ENCODE measurements around the gene RAPGEF2. TPM values are rescaled to one million over a fixed set of nuclear protein-coding genes. Genes with fewer than 3 reads are reported as not detected.

Gene RAPGEF2
- total and polyA plus RNA-seq, 9 donors, result 16.9 to 33.6 (median 22.7) TPM

DNA sequence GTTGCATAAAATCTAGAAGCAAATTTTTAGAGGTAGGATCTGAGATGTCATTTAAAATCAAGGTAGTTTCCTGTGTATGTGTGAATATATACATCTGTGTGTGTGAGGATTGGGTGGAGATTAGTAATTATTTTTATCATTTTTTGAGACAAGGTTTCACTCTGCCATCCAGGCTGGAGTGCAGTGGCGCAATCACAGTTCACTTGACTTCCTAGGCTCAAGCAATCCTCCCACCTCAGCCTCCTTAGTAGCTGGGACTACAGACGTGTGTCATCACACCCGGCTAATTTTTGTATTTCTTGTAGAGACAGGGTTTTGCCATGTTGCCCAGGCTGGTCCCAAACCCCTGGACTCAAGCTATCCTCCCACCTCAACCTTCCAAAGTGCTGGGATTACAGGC lies 188.3 kb downstream of the RAPGEF2 start:
- Histone ChIP-seq H3K4me3 (ENCODE audit: low read length) (no peak overlapping the region), H3K36me3 (ENCODE audit: control insufficient read depth, insufficient read depth, low read length) (no peaks in the 10 kb centered on the region), H3K9me3 (replicated peaks; ENCODE audit: control insufficient read depth, low read depth, low read length) (no peaks in the 10 kb centered on the region), H3K27ac (ENCODE audit: low read length) (no peak overlapping the region), H3K4me1 (ENCODE audit: control insufficient read depth, insufficient read depth, low read length) (no peaks in the 10 kb centered on the region), H3K27me3 (ENCODE audit: control insufficient read depth, insufficient read depth, low read length) (no peaks in the 10 kb centered on the region)
- no peak for DNase-seq
- WGBS (ENCODE audit: insufficient coverage), result 100% methylated on average over 1 of the region's 3 CpGs

GRCh38 chr4:159292137-159292896 lies 189.4 kb downstream of the RAPGEF2 start:
- H3K9me3 ChIP-seq (replicated peaks; ENCODE audit: control insufficient read depth, low read depth, low read length), result no peaks in the 10 kb centered on the region
- WGBS (ENCODE audit: insufficient coverage), result no CpG with 5 or more reads among the region's 4 CpGs
- H3K27me3 ChIP-seq (ENCODE audit: control insufficient read depth, insufficient read depth, low read length), result no peaks in the 10 kb centered on the region
- no peaks in the 10 kb centered on the region for H3K4me1 ChIP-seq (ENCODE audit: control insufficient read depth, insufficient read depth, low read length)
- H3K4me3 ChIP-seq (ENCODE audit: low read length), result no peak overlapping the region
- no peaks in the 10 kb centered on the region for H3K36me3 ChIP-seq (ENCODE audit: control insufficient read depth, insufficient read depth, low read length)
- no peak for DNase-seq
- no peak overlapping the region for H3K27ac ChIP-seq (ENCODE audit: low read length)

DNA sequence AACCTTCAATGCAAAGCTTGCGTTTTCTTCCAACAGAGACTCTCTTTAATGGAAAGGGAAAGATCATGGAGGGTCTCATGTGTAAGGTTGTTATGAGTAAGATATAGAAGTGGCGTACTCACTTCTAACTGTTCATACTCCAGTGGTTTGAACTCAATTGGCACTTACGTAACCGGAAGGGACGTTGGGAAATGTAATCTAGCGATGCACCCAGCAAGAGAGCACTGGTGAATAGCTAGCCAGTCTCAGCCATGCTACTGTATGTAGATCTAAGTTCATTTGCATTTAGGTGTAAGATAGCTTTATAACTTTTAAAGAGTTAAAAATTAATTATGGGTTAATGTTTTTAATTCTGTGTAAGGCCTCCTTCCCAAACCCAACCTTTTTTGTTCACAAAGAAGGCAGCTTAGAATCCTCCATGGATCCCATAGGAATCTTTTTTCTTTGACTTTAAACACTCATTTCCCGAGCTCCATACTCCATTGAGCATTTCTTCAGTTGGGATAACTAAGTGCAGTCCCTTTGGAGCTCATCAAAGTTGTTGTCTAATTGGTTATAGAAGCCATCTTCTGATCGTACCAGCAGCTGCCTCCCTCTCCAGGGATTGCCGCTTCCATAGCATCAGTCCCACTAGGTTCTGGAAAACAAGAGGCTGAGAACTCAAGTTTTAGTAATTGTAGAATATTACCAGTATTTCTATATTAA lies 191.1 kb downstream of the RAPGEF2 start:
- Histone ChIP-seq H3K4me3 (ENCODE audit: low read length) (no peak overlapping the region), H3K27me3 (ENCODE audit: control insufficient read depth, insufficient read depth, low read length) (no peaks in the 10 kb centered on the region), H3K36me3 (ENCODE audit: control insufficient read depth, insufficient read depth, low read length) (no peaks in the 10 kb centered on the region), H3K4me1 (ENCODE audit: control insufficient read depth, insufficient read depth, low read length) (no peaks in the 10 kb centered on the region), H3K27ac (ENCODE audit: low read length) (no peak overlapping the region), H3K9me3 (replicated peaks; ENCODE audit: control insufficient read depth, low read depth, low read length) (no peaks in the 10 kb centered on the region)
- no CpG with 5 or more reads among the region's 9 CpGs for WGBS (ENCODE audit: insufficient coverage)
- no peak for DNase-seq

GRCh38 chr4:159296061-159296460 lies 193.2 kb downstream of the RAPGEF2 start:
- Histone ChIP-seq H3K9me3 (replicated peaks; ENCODE audit: control insufficient read depth, low read depth, low read length) (no peaks in the 10 kb centered on the region), H3K4me3 (ENCODE audit: low read length) (no peak overlapping the region), H3K27ac (ENCODE audit: low read length) (no peak overlapping the region), H3K4me1 (ENCODE audit: control insufficient read depth, insufficient read depth, low read length) (no peaks in the 10 kb centered on the region), H3K36me3 (ENCODE audit: control insufficient read depth, insufficient read depth, low read length) (no peaks in the 10 kb centered on the region), H3K27me3 (ENCODE audit: control insufficient read depth, insufficient read depth, low read length) (no peaks in the 10 kb centered on the region)
- no peak for DNase-seq

DNA sequence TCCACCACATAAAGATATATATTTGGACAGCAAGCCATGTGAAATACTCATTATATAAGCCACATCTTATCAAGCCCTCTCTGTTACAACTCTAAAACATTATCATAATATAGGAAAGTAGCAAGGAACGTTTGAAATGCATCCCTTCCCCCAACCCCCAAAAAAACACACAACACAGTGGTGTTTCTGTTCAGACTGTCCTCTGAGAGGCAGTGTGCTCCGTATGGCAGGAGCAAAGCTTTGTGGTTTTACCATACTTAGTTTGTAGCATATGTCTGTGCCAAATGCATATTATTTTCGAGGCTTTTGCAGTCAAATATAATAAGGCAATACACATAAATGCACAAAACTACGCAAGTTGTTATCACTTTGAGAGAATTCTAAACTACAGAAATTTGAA lies 194.2 kb downstream of the RAPGEF2 start:
- no CpG with 5 or more reads among the region's 4 CpGs for WGBS (ENCODE audit: insufficient coverage)
- Histone ChIP-seq H3K27ac (ENCODE audit: low read length) (no peak overlapping the region), H3K4me1 (ENCODE audit: control insufficient read depth, insufficient read depth, low read length) (no peaks in the 10 kb centered on the region)

DNA sequence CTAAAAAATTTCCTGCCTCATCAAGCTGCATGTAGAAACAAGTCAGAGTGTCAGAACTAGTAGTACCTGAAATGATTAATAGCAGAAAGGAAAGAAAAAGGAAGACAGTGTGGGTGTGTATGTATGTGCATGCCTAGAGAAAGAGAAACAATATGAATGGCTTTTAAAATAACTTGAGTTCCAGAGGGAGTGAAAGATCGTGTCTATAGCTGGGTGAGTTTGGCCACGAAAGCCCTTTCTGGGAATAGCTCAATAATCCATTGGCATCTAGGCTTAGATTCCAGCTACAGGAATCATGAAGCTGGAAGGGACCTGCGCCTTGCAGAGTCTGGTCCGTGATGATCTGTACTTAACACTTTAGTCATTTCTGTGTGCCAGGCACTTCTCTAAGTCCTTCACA lies 195.6 kb downstream of the RAPGEF2 start:
- Histone ChIP-seq H3K4me1 (ENCODE audit: control insufficient read depth, insufficient read depth, low read length) (no peaks in the 10 kb centered on the region), H3K9me3 (replicated peaks; ENCODE audit: control insufficient read depth, low read depth, low read length) (no peaks in the 10 kb centered on the region), H3K27me3 (ENCODE audit: control insufficient read depth, insufficient read depth, low read length) (no peaks in the 10 kb centered on the region), H3K27ac (ENCODE audit: low read length) (no peak overlapping the region), H3K4me3 (ENCODE audit: low read length) (no peak overlapping the region), H3K36me3 (ENCODE audit: control insufficient read depth, insufficient read depth, low read length) (no peaks in the 10 kb centered on the region)
- 22% methylated on average over 2 of the region's 4 CpGs for WGBS (ENCODE audit: insufficient coverage)
- peak; percentile 7 for DNase-seq

More for the DNA sequence above, 194.2 kb downstream of the RAPGEF2 start:
- Histone ChIP-seq H3K4me3 (ENCODE audit: low read length) (no peak overlapping the region), H3K9me3 (replicated peaks; ENCODE audit: control insufficient read depth, low read depth, low read length) (no peaks in the 10 kb centered on the region), H3K27me3 (ENCODE audit: control insufficient read depth, insufficient read depth, low read length) (no peaks in the 10 kb centered on the region), H3K36me3 (ENCODE audit: control insufficient read depth, insufficient read depth, low read length) (no peaks in the 10 kb centered on the region)
- no peak for DNase-seq

DNA sequence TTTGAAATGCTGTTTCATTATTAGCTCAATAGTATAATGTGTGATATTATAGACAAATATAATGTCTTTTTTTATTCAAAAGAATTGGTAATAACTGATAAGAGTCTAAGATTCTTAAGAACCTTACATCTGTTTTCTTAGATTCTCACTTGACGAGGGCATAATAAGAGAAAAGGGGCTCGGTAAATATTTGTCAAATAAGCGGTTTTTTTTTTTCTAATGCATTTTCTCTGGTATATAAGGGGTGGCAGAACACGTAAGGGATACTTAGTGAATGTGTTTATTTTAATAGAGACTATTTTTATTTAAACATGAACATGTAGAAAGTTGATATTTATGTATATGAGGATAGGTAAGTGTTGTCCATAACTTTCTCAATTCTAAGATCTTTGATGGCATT lies 200.6 kb downstream of the RAPGEF2 start:
- H3K4me3 ChIP-seq (ENCODE audit: low read length), result no peak overlapping the region

GRCh38 chr4:159305129-159305528 lies 202.2 kb downstream of the RAPGEF2 start:
- Histone ChIP-seq H3K36me3 (ENCODE audit: control insufficient read depth, insufficient read depth, low read length) (no peaks in the 10 kb centered on the region), H3K9me3 (replicated peaks; ENCODE audit: control insufficient read depth, low read depth, low read length) (no peaks in the 10 kb centered on the region)
- no CpG with 5 or more reads among the region's 2 CpGs for WGBS (ENCODE audit: insufficient coverage)

More for the DNA sequence above, 200.6 kb downstream of the RAPGEF2 start:
- no peaks in the 10 kb centered on the region for H3K4me1 ChIP-seq (ENCODE audit: control insufficient read depth, insufficient read depth, low read length)
- no peaks in the 10 kb centered on the region for H3K9me3 ChIP-seq (replicated peaks; ENCODE audit: control insufficient read depth, low read depth, low read length)
- H3K36me3 ChIP-seq (ENCODE audit: control insufficient read depth, insufficient read depth, low read length), result no peaks in the 10 kb centered on the region
- H3K27me3 ChIP-seq (ENCODE audit: control insufficient read depth, insufficient read depth, low read length), result no peaks in the 10 kb centered on the region
- no peak for DNase-seq
- H3K27ac ChIP-seq (ENCODE audit: low read length), result no peak overlapping the region
- WGBS (ENCODE audit: insufficient coverage), result no CpG with 5 or more reads among the region's 4 CpGs

GRCh38 chr4:159307929-159308328 lies 205.1 kb downstream of the RAPGEF2 start:
- Histone ChIP-seq H3K36me3 (ENCODE audit: control insufficient read depth, insufficient read depth, low read length) (no peaks in the 10 kb centered on the region), H3K4me1 (ENCODE audit: control insufficient read depth, insufficient read depth, low read length) (no peaks in the 10 kb centered on the region), H3K27me3 (ENCODE audit: control insufficient read depth, insufficient read depth, low read length) (no peaks in the 10 kb centered on the region), H3K4me3 (ENCODE audit: low read length) (no peak overlapping the region), H3K9me3 (replicated peaks; ENCODE audit: control insufficient read depth, low read depth, low read length) (no peaks in the 10 kb centered on the region), H3K27ac (ENCODE audit: low read length) (no peak overlapping the region)
- no peak for DNase-seq
- WGBS (ENCODE audit: insufficient coverage), result 100% methylated on average over 1 of the region's 2 CpGs

More at GRCh38 chr4:159305129-159305528, 202.2 kb downstream of the RAPGEF2 start:
- Histone ChIP-seq H3K4me3 (ENCODE audit: low read length) (no peak overlapping the region), H3K4me1 (ENCODE audit: control insufficient read depth, insufficient read depth, low read length) (no peaks in the 10 kb centered on the region), H3K27me3 (ENCODE audit: control insufficient read depth, insufficient read depth, low read length) (no peaks in the 10 kb centered on the region), H3K27ac (ENCODE audit: low read length) (no peak overlapping the region)
- DNase-seq, result no peak

DNA sequence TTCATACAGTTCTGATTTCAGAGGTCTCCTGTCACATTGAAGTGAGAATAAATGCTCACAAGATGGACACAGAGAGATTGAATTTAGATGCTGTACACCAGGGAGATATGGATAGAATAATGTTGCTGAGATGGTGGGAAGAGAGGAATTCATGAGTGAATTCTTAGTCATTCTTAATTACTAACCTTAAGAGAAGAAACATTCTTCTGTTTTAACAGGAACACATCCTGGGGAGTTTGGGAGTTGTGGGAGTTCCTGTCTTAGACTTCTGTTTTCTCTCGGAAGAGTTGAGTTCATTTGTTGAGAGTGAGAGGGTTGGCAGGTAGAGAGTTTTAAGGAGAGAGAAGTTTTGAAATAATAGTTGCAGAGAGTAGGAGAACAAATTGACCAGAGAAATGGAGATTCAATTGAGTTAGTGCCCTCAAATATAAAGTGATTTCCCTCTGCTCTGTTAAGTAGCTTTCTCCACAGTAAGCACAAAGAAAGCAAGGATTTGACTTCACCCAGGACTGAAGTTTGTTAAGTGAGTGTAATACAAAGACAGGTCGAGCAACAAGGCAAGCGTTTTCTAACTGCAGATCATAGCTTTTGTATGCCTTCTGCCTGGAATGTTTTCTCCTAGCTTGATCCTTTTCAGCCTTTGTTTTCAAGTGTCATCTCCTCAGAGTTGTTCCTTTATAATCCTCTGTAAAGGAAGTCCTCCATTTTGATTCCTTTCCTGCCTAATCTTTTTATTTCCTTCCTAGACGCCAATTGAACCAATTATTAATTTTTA lies 205.9 kb downstream of the RAPGEF2 start:
- 25% methylated on average over 1 of the region's 4 CpGs for WGBS (ENCODE audit: insufficient coverage)
- H3K4me1 ChIP-seq (ENCODE audit: control insufficient read depth, insufficient read depth, low read length), result no peaks in the 10 kb centered on the region
- H3K27ac ChIP-seq (ENCODE audit: low read length), result no peak overlapping the region
- no peak overlapping the region for H3K4me3 ChIP-seq (ENCODE audit: low read length)
- H3K27me3 ChIP-seq (ENCODE audit: control insufficient read depth, insufficient read depth, low read length), result no peaks in the 10 kb centered on the region
- no peaks in the 10 kb centered on the region for H3K9me3 ChIP-seq (replicated peaks; ENCODE audit: control insufficient read depth, low read depth, low read length)
- DNase-seq, result no peak
- no peaks in the 10 kb centered on the region for H3K36me3 ChIP-seq (ENCODE audit: control insufficient read depth, insufficient read depth, low read length)
